NCI-H128 (cell line): ENCODE data around the gene NACAD.

ENCODE experiments used
- DNase-seq: peaks from one replicate; lab custom pipeline; 2025; ENCODE audit not compliant: unreplicated experiment; lab: John Stamatoyannopoulos, UW

Gene NACAD

GRCh38 chr7:45075871-45076796, 12.6 kb downstream of the NACAD start:
- DNase-seq, result no peak

- DNase-seq, result no peak
Measured at GRCh38 chr7:45075355-45075644, 13.5 kb downstream of the NACAD start.

GRCh38 chr7:45074528-45075354, 14.0 kb downstream of the NACAD start:
- no peak for DNase-seq

- DNase-seq, result no peak
Measured at GRCh38 chr7:45073786-45074527, 14.8 kb downstream of the NACAD start.

- DNase-seq, result no peak
Measured at GRCh38 chr7:45073031-45073785, 15.6 kb downstream of the NACAD start.

- DNase-seq, result no peak
Measured at GRCh38 chr7:45072131-45073030, 16.4 kb downstream of the NACAD start.

GRCh38 chr7:45071528-45071927, 17.2 kb downstream of the NACAD start:
- no peak for DNase-seq

GRCh38 chr7:45070254-45070642, 18.5 kb downstream of the NACAD start:
- DNase-seq, result no peak

GRCh38 chr7:45069444-45070253, 19.1 kb downstream of the NACAD start:
- no peak for DNase-seq

- no peak for DNase-seq
Measured at GRCh38 chr7:45068236-45069023, 20.3 kb downstream of the NACAD start.

- no peak for DNase-seq
Measured at GRCh38 chr7:45067582-45067981, 21.2 kb downstream of the NACAD start.

GRCh38 chr7:45066409-45066808, 22.4 kb downstream of the NACAD start:
- no peak for DNase-seq

- no peak for DNase-seq
Measured at GRCh38 chr7:45065031-45065995, 23.5 kb downstream of the NACAD start.

GRCh38 chr7:45064047-45064725, 24.6 kb downstream of the NACAD start:
- DNase-seq, result no peak

GRCh38 chr7:45061806-45062425, 26.9 kb downstream of the NACAD start:
- DNase-seq, result no peak

- no peak for DNase-seq
Measured at GRCh38 chr7:45061352-45061751, 27.4 kb downstream of the NACAD start.
